GM21381 (cell line): ENCODE data around the gene MAN2A1.

Experiments
- ATAC-seq: cut with Tn5 transposase; IDR thresholded peaks from one replicate; pipeline ENCODE4 v1.9.1; 2021; ENCODE audit warnings: mild to moderate bottlenecking, moderate library complexity; ENCODE audit not compliant: unreplicated experiment

The MAN2A1 gene

DNA sequence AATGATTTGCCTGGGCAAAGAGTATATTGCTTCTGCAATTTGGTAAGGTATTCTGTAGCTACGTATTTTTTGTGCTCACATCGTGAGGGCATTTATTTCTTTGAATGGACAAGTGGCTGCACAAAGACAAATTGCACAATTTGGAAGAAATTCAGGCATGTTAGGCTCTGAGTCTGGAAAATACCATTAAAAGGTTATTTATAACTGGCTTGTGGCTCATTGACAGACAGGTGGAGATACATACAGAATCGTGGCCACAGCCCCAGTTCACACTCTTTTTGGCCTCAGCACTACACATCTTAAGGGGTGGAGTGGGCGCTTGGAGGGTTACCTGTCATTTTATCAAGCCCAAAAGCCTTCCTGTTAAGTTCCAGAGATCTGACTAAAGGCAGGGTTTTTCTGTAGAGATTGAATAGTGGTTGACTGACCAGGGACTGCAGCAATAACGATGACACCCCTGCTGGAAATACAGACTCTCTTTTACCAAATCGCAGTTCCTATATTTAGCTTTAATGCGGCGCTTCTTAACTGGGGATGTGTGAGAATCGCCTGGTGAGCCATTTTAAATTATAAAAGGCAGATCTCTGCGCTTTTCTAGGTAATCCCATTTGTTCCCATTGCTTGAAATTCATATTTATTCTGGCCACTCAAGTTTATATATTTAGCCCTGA, 14.7 kb downstream of the MAN2A1 start:
- ATAC-seq = no peak

- no peak for ATAC-seq
Measured at GRCh38 chr5:109705596-109705995, 15.9 kb downstream of the MAN2A1 start.

DNA sequence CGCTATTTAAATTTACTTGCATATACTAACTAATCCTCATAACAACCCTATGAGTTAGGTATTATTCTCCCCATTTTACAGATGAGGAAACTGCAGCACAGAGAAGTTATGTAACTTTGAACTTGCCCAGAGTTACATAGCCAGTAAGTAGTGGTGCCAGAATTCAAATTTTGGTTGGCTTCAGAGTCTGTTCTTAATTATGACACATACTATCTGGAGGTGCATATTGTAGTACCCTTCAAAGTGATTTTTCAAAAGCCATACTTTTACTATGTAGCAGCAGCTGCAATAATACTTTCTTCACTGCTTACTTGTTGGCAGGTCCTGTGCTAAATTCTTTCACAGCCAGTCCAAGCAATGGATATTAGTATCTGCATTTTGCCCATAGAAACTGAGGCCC, 16.4 kb downstream of the MAN2A1 start:
- ATAC-seq = no peak

DNA sequence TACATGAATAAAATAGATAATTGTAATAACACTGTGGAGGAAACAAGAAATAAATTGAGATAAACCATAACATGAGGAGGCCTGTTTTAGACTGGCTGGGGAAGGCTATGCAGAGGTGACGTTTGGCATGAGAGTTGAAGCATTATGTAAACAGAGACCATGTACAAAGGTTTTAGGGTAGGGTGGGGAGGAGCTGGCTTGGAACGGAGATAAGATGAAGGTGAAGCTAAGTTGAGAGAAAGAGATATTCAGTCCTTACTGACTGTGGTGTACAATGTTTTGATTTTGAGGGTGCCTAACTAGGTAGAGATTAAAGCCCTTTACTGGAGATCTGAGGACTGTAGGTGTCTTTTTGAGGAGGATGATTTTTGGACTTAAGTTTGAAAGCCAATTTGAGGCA, 17.8 kb downstream of the MAN2A1 start:
- ATAC-seq = no peak

- ATAC-seq = no peak
Measured at GRCh38 chr5:109708813-109709212, 19.1 kb downstream of the MAN2A1 start.

GRCh38 chr5:109709225-109709624, 19.5 kb downstream of the MAN2A1 start:
- no peak for ATAC-seq

- ATAC-seq = no peak
Measured at GRCh38 chr5:109711673-109712072, 21.9 kb downstream of the MAN2A1 start.

GRCh38 chr5:109713453-109713852, 23.7 kb downstream of the MAN2A1 start:
- no peak for ATAC-seq

- no peak for ATAC-seq
Measured at GRCh38 chr5:109714592-109714991, 24.9 kb downstream of the MAN2A1 start.

DNA sequence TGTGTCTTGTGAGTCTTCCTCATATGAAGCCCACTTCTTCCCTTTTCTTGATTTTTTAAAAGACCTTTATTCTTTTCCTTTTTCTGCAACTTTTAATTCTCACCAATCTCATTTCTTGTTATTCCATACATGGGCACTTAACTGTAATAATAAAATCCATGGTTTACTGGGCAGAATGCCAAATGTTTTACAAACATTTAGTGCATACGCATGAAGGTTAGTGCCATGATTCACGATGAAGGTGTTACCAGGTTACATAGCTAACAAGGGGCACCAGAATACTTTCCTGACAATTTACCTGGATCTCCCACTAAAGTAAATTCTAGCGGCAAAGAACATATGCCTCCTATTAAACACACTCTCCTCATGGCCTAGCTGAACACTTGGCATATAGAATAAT, 28.5 kb downstream of the MAN2A1 start:
- no peak for ATAC-seq

- ATAC-seq = no peak
Measured at GRCh38 chr5:109718632-109719031, 28.9 kb downstream of the MAN2A1 start.

DNA sequence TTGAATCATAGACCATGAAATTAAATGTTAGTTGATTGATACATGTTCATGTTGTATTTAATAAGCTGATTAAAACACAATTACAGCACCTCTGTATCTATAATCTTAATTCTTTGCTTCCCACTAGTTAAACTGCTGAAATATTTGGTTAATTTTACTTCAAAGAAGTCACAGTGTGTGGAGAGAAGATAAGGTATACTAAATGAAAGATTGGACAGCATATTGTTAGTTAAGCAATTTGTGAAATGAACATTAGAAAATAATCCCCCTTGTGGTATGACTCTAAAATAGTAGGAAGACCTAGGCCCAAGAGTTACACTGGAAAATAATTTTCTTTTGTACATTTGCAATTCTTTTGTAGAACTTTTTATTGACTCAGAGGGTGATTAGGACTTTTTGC, 30.3 kb downstream of the MAN2A1 start:
- no peak for ATAC-seq

GRCh38 chr5:109721741-109722140, 32.0 kb downstream of the MAN2A1 start:
- no peak for ATAC-seq

DNA sequence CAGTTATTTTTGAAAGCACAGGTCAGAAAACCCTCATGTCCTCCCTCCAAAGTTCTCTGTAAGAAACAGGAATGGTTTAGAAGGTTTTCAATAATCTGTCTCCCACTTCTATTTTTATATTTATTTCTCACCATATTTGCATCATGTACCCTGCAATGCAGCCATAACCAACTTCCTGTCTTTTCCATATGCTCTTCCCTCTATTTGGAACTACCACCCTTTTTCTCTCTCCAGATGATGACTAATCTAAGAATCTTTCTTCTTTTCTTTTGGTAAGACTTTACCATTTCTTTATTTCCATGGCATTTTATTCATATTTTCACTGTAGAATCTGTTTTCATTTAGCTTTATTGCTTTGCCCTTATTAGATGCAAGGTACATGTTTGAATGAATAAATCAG, 33.9 kb downstream of the MAN2A1 start:
- no peak for ATAC-seq

DNA sequence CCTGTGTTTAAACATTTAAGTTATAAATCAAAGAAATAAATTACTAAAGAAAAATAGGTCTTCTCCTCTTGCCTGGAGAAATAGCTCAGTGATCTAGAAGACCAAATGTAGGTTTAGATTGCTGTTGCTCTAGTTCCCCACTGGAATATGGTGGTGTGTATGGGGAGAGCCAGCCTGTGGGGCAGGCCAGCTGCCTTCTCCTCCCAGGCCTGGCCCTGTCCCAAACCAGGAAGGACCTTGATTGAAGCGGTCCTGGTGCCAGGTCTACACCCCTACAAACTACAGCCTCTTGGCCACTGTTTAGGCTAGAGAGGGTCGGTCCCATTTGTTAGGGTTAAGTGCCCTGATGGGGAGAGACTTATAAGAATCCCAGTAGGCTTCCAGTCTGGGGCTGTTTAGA, 35.4 kb downstream of the MAN2A1 start:
- no peak for ATAC-seq

- ATAC-seq = peak; percentile 91
Measured at GRCh38 chr5:109739741-109740728, 50.3 kb downstream of the MAN2A1 start.

- no peak for ATAC-seq
Measured at GRCh38 chr5:109740966-109741365, 51.2 kb downstream of the MAN2A1 start.

- no peak for ATAC-seq
Measured at GRCh38 chr5:109741390-109741789, 51.7 kb downstream of the MAN2A1 start.

- no peak for ATAC-seq
Measured at GRCh38 chr5:109743041-109743531, 53.4 kb downstream of the MAN2A1 start.

DNA sequence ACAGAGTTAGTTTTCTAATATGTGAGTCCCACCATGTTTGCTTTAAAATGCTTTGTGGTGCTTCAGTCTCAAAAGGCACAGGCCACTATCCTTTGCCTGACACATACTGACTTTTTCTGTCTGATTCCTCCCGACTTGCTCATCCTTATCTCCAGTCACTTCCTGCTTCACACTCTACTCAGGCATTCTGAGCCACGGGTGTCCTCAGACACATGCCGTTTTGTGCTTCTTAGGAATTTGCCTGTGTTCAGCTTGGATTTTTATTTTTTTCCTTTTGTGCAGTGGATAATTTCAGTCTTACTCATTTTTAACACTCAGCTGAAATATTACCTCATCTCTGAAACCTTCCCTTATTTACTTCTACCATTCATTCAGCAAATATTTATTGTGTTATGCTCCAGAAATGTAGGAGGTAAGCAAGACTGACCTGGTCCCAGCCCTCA, 54.1 kb downstream of the MAN2A1 start:
- ATAC-seq = no peak

DNA sequence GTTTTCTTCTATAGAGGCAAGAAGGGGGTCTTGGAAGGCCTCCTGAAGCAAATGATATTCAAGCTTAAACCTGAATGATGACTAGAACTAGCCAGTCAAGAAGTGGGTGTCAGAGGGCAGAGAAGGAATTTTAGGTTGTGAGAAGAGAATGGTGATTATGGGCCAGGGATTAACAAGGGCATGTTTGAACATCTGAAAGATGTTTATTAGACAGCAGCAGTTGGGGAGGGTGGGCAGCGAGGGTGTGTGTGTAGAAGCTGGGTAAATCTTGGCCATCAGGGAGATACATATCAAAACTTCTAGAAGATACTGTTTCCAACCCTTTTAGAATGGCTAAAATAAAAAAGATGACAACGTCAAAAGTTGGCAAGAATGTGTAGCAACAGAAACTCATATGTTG, 54.5 kb downstream of the MAN2A1 start:
- ATAC-seq = no peak

- no peak for ATAC-seq
Measured at GRCh38 chr5:109748546-109748945, 58.8 kb downstream of the MAN2A1 start.
